Activated naive CD8-positive, alpha-beta T cell treated with anti-CD3 and anti-CD28 coated beads, Interleukin-2, amount 10 ng/mL, durations not matched to agents 7 days and 5 days (primary cell): ENCODE measurements around the gene HMX1. TPM values are rescaled to one million over a fixed set of nuclear protein-coding genes. Genes with fewer than 3 reads are reported as not detected.

ENCODE experiments used
- ATAC-seq: fragments of 150-1000 bp; cut with Tn5 transposase; one replicate; pipeline ENCODE4 v1.10.0; 2021; ENCODE audit warnings: low read depth, moderate library complexity
- POLR2A ChIA-PET: fragments of 350-600 bp; sonication (Branson Sonifier 250); formaldehyde crosslinking; loops from one replicate; lab custom pipeline; 2021; ENCODE audit warnings: antibody characterized with exemption; lab: Charles Lee
- DNase-seq: peaks from one replicate; pipeline ENCODE4 v3.0.0; 2021
- H3K27ac Mint-ChIP-seq: one replicate; pipeline ENCODE4 v1.8.0; 2022; ENCODE audit warnings: mild to moderate bottlenecking, mixed read lengths
- H3K27me3 Mint-ChIP-seq: one replicate; pipeline ENCODE4 v1.8.0; 2022; ENCODE audit warnings: mild to moderate bottlenecking, moderate library complexity, mixed read lengths
- H3K36me3 Mint-ChIP-seq: one replicate; pipeline ENCODE4 v1.8.0; 2021; ENCODE audit warnings: mild to moderate bottlenecking, mixed read lengths
- H3K4me1 Mint-ChIP-seq: one replicate; pipeline ENCODE4 v1.8.0; 2021; ENCODE audit warnings: mixed read lengths
- H3K4me3 Mint-ChIP-seq: one replicate; pipeline ENCODE4 v1.8.0; 2022; ENCODE audit warnings: mild to moderate bottlenecking, moderate library complexity, mixed read lengths
- H3K9me3 Mint-ChIP-seq: one replicate; pipeline ENCODE4 v1.8.0; 2021; ENCODE audit warnings: mixed read lengths
- total RNA-seq, 2 experiments: library from RNA; stranded (reverse); gene quantifications; one replicate each; pipeline ENCODE4 v1.2.3, GENCODE V29; 2021

Gene HMX1
- total RNA-seq, 2 experiments from 2014 or later: not detected

DNA sequence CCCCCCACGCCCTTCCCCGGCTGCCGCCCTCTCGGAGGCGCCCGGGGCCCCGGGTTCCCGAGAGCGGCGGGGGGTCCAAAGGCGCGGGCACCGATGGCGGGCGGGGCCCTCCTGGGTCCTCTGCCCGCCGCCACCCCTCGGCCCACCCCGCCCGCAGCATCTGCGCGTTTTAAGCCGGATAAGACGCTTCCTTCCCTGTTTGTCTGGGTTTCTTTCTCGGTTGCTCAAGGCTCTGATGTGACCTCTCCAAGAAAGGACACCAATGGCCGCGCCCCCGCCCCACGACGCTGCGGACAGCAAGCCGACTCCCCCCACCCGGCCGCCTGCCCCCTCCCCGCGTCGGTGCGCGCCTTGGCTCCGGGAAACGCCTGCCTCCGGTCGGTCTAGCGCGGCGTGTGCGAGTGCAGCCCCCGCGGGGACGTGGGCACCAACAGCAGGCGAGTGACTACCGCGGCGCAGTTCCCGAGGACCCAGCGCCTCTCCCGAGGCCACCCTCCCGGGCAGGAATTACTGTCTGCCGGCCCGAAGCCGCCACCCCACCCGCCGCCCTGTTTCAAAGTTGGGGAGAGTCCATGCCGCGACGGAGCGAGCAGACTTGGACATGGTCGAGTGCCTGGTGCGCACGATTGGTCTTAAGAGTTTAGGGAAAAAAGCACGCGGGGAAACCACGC, 21.1 kb upstream of the HMX1 start:
- POLR2A ChIA-PET: no interaction called here
- ATAC-seq (no peak), DNase-seq (no peak)
- Mint-ChIP-seq H3K36me3 (no peaks in the 10 kb centered on the region), H3K9me3 (no peaks in the 10 kb centered on the region), H3K27ac (no peak overlapping the region), H3K27me3 (peaks cover 43% of the 10 kb centered on the region), H3K4me3 (no peak overlapping the region), H3K4me1 (no peaks in the 10 kb centered on the region)

DNA sequence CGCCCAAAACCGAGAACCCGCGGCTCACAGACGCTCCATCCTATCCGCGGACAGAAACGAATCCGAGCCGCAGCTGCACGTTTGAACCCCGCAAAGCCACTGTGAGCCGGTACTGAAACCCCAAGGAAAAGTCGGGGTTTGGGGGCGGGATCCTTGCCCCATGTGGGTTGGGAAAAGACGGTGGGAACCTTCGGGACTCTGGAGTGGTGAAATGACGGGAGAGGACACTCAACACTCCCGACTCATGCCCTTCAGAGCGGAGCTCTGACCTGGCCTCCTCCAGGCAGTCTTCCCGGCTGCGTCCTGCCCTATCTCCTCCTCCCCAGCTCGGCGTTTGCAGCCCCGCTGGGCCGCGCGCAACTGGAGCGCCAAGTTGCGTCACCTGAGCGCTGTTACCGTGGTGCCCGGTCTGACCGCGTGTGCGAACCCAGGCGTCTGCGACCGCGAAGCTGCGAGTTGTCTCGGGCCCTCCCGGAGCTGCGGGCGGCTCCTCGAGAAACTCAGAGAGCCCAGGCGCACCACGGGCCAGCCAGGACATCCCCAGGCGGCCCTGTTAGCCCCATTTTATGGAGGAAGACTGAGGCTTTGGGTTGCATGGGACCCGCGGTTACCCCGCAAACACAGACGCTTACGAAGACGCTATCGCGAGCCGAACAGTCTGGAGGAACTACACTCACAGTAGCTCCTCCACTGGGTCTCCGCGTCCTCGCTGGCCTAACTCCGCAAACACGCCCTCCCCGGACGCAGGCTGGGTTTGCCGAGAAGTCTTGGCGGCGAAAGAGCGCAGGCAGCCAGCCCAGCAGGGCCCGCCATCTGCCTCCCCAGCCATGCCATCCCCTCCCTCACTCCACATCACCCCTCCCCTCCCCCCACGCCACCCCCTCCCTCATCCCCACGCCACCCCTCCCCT, 20.3 kb upstream of the HMX1 start:
- Mint-ChIP-seq H3K4me3 (no peak overlapping the region), H3K27ac (no peak overlapping the region), H3K4me1 (no peaks in the 10 kb centered on the region), H3K36me3 (no peaks in the 10 kb centered on the region), H3K27me3 (peaks cover 45% of the 10 kb centered on the region), H3K9me3 (no peaks in the 10 kb centered on the region)
- POLR2A ChIA-PET: no interaction called here
- DNase-seq: no peak
- ATAC-seq: no peak

DNA sequence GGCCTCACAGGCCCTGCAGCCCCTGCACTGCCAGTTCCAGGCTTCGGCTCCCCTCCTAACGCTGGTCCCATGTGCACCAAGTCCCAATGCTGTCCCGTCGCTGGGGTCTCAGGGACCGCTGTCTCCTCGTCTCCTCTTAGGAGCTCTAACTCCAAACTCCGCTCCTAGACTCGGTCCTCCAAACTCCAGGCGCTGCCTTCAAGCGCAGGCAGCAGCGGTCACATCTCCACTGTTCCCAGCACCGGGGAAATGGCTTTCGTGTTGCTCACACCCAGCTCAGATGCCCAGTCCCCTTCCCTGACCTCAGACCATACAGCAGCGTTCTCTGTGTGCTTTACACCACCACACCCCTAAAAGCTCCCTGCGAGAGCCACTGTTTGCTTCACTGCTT, 19.6 kb upstream of the HMX1 start:
- DNase-seq (no peak), ATAC-seq (no peak)
- Mint-ChIP-seq H3K4me3 (no peak overlapping the region), H3K27me3 (peaks cover 45% of the 10 kb centered on the region), H3K27ac (peak overlapping the region; percentile 30), H3K36me3 (no peaks in the 10 kb centered on the region), H3K9me3 (no peaks in the 10 kb centered on the region), H3K4me1 (no peaks in the 10 kb centered on the region)
- POLR2A ChIA-PET: no interaction called here

DNA sequence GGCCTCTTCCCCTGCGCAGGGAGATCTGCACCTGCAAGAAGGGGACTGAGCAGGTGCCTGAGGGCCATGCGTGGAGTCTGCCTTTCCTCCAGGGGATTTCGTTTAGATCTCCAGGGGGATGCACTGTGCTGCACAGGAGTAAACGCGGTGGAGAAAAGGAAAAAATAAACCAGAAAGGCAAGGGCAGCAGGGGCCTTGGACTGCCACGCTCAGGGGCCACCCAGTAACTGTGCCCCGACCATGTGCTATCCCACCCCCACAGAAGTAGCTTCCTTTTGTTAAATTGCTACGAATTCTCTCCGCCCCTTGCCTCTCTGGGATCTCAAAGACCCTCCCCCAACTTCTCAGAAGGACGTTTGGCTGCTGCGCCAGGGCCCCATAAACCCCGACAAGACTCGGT, 17.2 kb upstream of the HMX1 start:
- H3K4me1 Mint-ChIP-seq: no peaks in the 10 kb centered on the region
- H3K36me3 Mint-ChIP-seq: no peaks in the 10 kb centered on the region
- DNase-seq: no peak
- peaks cover 36% of the 10 kb centered on the region for H3K27me3 Mint-ChIP-seq
- no peak for ATAC-seq
- no peak overlapping the region for H3K27ac Mint-ChIP-seq
- POLR2A ChIA-PET: no interaction called here
- no peak overlapping the region for H3K4me3 Mint-ChIP-seq
- H3K9me3 Mint-ChIP-seq: no peaks in the 10 kb centered on the region

DNA sequence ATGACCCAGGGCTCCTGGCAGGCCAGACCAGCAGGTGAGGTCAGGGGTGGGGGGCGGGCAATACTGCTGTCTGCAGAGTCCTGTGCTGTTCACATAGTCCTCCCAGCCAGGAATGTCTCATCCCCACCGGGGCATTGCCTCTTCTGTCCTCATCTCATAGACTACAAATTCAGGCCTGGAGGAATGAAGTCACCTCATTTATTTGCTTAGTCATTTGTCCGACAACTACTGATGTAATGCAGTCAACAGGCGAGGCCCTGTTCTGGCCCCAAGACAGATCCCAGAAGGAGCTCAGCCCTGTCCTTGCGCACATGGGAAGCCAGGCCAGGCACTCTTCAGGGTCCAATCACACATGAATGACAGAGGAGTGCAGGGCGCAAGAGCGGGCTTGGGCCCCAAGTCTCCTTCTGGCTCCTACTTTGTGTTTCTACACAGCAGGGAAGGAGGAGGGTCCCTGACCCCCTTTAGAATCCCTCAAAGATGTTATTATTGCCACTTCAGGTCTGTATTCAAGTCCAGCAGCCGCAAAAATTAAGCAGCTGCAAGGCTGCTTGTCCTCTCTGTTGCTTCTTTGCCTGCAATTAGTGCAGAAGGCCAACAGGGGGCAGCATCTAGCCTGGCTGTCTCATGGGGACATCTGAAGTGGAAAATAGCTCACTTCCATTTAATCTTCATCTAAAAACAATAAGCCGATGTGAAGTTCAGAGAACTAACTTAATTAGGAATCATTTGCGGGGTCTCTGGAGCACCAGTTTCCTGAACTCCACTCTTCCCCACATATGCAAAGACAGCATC, 15.2 kb upstream of the HMX1 start:
- no peaks in the 10 kb centered on the region for H3K9me3 Mint-ChIP-seq
- no peaks in the 10 kb centered on the region for H3K36me3 Mint-ChIP-seq
- no peak for ATAC-seq
- DNase-seq: no peak
- H3K4me3 Mint-ChIP-seq: no peak overlapping the region
- H3K27me3 Mint-ChIP-seq: peaks cover 29% of the 10 kb centered on the region
- POLR2A ChIA-PET: interaction anchor here (0.7 kb wide), 1 partner anchor 225 kb away, joined by 3 read pairs; no protein-coding TSS in a partner anchor
- H3K4me1 Mint-ChIP-seq: no peaks in the 10 kb centered on the region
- H3K27ac Mint-ChIP-seq: no peak overlapping the region

DNA sequence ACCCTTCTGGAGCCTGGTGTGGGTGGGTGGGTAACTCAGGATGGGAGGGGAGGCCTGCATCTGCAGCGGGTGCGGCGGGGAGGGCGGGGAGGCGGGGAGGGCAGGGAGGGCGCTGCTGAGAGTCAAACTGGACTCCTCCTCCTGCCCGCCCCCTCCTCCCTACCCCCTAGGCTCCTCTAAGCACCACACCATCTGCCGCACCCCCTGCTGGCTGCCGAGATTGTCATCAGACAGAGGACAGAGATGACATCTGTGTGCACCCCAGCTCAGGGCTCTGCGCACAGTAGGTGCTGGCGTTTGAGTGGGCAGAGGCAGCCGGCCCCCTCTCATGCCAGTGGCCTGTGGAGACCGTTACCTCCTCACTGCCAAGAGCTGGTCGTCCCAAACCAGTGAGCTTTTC, 10.6 kb upstream of the HMX1 start:
- Mint-ChIP-seq H3K36me3 (no peaks in the 10 kb centered on the region), H3K4me1 (no peaks in the 10 kb centered on the region), H3K27me3 (peaks cover 13% of the 10 kb centered on the region), H3K27ac (no peak overlapping the region), H3K9me3 (no peaks in the 10 kb centered on the region), H3K4me3 (no peak overlapping the region)
- no peak for DNase-seq
- POLR2A ChIA-PET: no interaction called here
- no peak for ATAC-seq

DNA sequence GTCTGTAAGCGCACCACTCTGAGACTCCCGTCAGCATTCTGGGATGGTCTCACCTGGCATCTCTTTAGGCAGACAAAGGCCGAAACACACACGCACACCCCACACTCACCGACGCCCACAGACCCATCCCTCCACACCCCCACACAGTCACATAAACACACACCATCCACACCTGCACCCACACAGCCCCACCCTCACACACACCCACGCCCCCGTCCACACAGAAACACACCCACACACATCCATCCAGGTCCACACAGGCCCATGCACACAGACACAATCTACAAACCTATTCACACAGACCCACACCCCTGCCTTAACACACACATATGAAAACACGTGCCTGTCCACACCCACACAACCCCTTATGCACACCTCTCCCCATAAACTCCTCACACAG, 9.2 kb upstream of the HMX1 start:
- H3K27ac Mint-ChIP-seq: no peak overlapping the region
- peaks cover 27% of the 10 kb centered on the region for H3K27me3 Mint-ChIP-seq

DNA sequence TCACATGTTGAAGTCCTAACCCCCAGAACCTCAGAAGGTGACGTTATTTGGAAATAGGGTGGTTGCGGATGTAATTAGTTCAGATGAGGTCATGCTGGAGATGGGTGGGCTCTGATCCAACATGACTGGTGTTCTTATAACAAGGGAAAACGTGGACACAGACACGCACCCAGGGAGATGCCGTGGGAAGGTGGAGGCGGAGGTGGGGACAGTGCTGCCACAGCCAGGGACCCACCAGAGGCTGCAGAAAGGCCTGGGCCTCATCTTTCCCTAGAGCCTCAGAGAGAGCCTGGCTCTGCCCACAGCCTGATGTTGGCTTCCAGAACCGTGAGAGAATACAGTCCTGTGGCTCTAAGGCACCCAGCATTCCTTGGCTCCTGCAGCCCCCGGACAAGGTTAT, 7.9 kb upstream of the HMX1 start:
- peaks cover 40% of the 10 kb centered on the region for H3K27me3 Mint-ChIP-seq
- no peak overlapping the region for H3K4me3 Mint-ChIP-seq
- H3K9me3 Mint-ChIP-seq: peaks cover 1% of the 10 kb centered on the region
- POLR2A ChIA-PET: no interaction called here
- no peaks in the 10 kb centered on the region for H3K36me3 Mint-ChIP-seq
- no peak overlapping the region for H3K27ac Mint-ChIP-seq
- DNase-seq (no peak), ATAC-seq (no peak)
- H3K4me1 Mint-ChIP-seq: peaks cover 3% of the 10 kb centered on the region

More for the DNA sequence above, 9.2 kb upstream of the HMX1 start:
- peaks cover 1% of the 10 kb centered on the region for H3K9me3 Mint-ChIP-seq
- ATAC-seq (no peak), DNase-seq (no peak)
- H3K36me3 Mint-ChIP-seq: no peaks in the 10 kb centered on the region
- no peak overlapping the region for H3K4me3 Mint-ChIP-seq
- H3K4me1 Mint-ChIP-seq: no peaks in the 10 kb centered on the region
- POLR2A ChIA-PET: no interaction called here

DNA sequence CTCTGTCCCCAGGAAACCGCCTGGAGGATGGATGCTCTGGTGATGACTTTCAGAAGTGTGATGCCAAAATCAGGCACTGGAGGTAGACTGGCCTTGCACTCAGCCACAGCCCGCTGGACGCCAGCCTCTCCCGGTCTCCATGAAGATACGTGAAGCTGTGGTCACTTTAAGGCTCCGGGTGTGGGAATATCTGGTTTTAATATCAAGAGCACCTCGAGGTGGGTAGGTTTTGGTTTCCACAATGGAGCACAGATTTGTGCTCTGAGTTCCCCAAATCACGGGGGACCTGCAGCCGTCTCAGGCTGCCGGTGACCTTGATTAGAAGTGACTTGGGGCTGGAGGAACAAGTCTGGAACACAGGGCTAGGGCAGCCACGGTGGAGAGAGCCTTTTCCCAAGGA, 6.8 kb upstream of the HMX1 start:
- no peaks in the 10 kb centered on the region for H3K36me3 Mint-ChIP-seq
- DNase-seq (no peak), ATAC-seq (no peak)
- POLR2A ChIA-PET: interaction anchor here (0.7 kb wide), 1 partner anchor 20 kb away, joined by 4 read pairs; no protein-coding TSS in a partner anchor
- no peak overlapping the region for H3K4me3 Mint-ChIP-seq
- H3K27ac Mint-ChIP-seq: no peak overlapping the region
- H3K9me3 Mint-ChIP-seq: peaks cover 1% of the 10 kb centered on the region
- H3K27me3 Mint-ChIP-seq: peaks cover 50% of the 10 kb centered on the region
- H3K4me1 Mint-ChIP-seq: peaks cover 3% of the 10 kb centered on the region

DNA sequence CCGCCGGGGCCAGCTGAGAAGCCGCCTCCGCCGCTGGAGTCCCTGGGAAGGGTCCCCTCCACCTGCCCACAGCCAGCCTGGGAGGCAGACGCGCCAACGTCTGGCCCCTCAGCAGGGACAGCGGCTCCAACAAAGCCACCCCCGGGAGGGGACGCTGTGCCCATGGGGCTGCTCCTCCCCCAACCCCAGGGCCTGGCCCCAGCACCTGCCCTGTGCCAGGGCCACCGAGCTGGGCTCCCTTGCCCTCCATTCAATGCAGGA, 6.1 kb upstream of the HMX1 start:
- Mint-ChIP-seq H3K27ac (no peak overlapping the region), H3K4me1 (peaks cover 3% of the 10 kb centered on the region), H3K27me3 (peaks cover 57% of the 10 kb centered on the region), H3K36me3 (no peaks in the 10 kb centered on the region), H3K4me3 (no peak overlapping the region), H3K9me3 (peaks cover 1% of the 10 kb centered on the region)
- ATAC-seq (no peak), DNase-seq (no peak)
- POLR2A ChIA-PET: no interaction called here

DNA sequence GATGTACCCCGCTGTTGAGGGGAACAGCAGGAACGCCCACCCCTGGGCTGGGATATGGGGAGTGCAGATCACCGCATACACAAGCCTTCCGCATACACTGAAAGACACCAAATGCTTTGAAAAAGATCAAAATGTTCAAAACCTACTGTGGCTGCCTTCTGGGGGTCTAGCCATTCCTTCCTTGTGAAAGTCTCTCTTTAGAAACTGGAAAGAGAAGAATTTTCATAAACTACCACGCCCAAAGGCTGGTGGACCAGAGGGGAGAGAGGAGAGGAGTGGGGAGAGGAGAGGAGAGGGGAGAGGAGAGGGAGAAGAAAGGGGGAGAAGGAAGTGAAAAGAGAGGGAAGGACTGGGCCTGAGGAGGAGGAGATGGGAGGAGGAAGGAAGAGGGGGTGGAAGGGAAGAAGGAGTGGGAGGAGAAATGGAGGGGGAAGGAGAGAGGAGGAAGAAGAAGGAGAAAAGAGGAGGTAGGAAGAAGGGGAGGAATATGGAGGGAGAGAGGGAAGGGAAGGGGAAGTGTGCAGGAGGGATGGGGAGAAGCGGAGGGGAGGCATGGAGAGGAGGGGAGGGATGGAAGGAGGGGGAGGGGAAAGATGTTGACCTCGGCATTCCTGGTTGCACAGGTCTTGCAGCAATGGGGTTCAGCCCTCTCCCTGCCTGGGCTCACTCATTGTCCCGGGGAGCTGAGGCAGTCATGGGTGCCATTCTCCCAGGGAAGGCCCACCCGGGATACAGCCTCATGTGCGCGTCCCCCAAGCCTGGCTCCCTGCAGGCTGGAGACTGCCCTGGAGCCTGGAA, 5.5 kb upstream of the HMX1 start:
- DNase-seq: no peak
- Mint-ChIP-seq H3K9me3 (peaks cover 1% of the 10 kb centered on the region), H3K27ac (no peak overlapping the region), H3K36me3 (no peaks in the 10 kb centered on the region), H3K4me1 (peaks cover 3% of the 10 kb centered on the region), H3K27me3 (peaks cover 62% of the 10 kb centered on the region), H3K4me3 (no peak overlapping the region)
- POLR2A ChIA-PET: no interaction called here
- ATAC-seq: no peak

DNA sequence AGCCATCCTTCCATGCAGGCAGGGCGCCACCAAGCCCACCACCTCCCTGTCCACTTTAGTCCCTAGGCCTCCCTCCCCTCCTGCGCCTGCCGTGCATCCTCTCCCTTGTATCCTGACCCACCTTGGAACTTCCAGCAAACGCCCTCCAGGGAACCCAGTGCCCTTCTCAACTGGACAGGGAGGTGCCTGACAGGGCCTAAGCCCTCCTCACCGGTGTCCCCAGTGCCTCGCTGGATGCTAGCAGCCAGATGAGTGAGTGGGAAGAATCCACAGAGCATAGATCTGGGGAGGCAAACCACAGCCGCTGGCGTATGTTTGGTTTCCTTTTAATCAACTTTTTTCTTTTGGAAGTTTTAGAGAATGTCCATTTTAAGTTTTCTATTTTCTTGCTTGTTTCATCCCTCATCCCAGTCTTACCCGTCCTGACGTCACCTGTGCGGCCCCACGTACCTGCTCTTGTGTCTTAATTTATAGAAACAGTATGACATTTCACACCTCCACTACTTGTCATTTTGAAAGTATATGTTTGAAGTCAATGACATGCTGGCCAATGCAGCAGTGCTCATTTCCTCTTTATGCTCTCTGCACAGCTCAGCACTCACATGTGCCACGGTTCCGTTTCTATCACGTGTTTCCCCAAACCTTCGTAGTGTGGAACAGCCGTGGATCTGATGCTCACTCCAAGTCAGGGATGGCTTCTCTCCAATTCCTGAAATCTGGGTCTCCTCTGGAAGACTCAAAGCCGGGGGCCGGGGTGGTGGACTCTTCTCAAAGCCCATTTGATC, 3.4 kb upstream of the HMX1 start:
- H3K4me1 Mint-ChIP-seq: peaks cover 3% of the 10 kb centered on the region
- peak overlapping the region; percentile 45 for H3K27ac Mint-ChIP-seq
- POLR2A ChIA-PET: no interaction called here
- ATAC-seq (no peak), DNase-seq (no peak)
- H3K4me3 Mint-ChIP-seq: no peak overlapping the region
- H3K36me3 Mint-ChIP-seq: no peaks in the 10 kb centered on the region
- H3K9me3 Mint-ChIP-seq: peaks cover 1% of the 10 kb centered on the region
- H3K27me3 Mint-ChIP-seq: peaks cover 70% of the 10 kb centered on the region
